IPS-20b (cell line): ENCODE results near the gene TPH2.

ENCODE experiments used
- H3K27ac ChIP-seq: one replicate; pipeline ENCODE4 v1.5.1; 2013; ENCODE audit warnings: low read length
- H3K27me3 ChIP-seq: 2 replicates; pipeline ENCODE4 v1.6.1; 2013; ENCODE audit warnings: mild to moderate bottlenecking, low read length, inconsistent platforms; ENCODE audit not compliant: insufficient read depth
- H3K36me3 ChIP-seq: 2 replicates; pipeline ENCODE4 v1.6.1; 2013; ENCODE audit warnings: low read depth, mild to moderate bottlenecking, inconsistent platforms, low read length, moderate library complexity; ENCODE audit not compliant: insufficient read depth
- H3K4me1 ChIP-seq: 2 replicates; pipeline ENCODE4 v1.6.1; 2013; ENCODE audit warnings: mild to moderate bottlenecking, control low read depth, inconsistent platforms, low read length, moderate library complexity; ENCODE audit not compliant: insufficient read depth
- H3K4me3 ChIP-seq: 2 replicates; pipeline ENCODE4 v1.5.1; 2013; ENCODE audit warnings: mild to moderate bottlenecking, low read length, inconsistent platforms
- H3K9ac ChIP-seq: 2 replicates; pipeline ENCODE4 v1.6.1; 2013; ENCODE audit warnings: low read depth, mild to moderate bottlenecking, inconsistent platforms, low read length, moderate library complexity
- H3K9me3 ChIP-seq: 2 replicates; pipeline ENCODE4 v1.6.1; 2013; ENCODE audit warnings: mild to moderate bottlenecking, low read depth, low read length, inconsistent platforms; ENCODE audit not compliant: insufficient read depth

Gene TPH2

GRCh38 chr12:72011374-72011773 lies 72.7 kb downstream of the TPH2 start:
- peaks cover 7% of the 10 kb centered on the region; the same call in 1 of the 2 replicates for H3K4me1 ChIP-seq
- H3K27me3 ChIP-seq: no peaks in the 10 kb centered on the region
- no peak overlapping the region for H3K9ac ChIP-seq

GRCh38 chr12:72012874-72013273 lies 74.2 kb downstream of the TPH2 start:
- Histone ChIP-seq H3K9ac (no peak overlapping the region), H3K27me3 (no peaks in the 10 kb centered on the region), H3K36me3 (no peaks in the 10 kb centered on the region), H3K4me3 (no peak overlapping the region), H3K9me3 (no peaks in the 10 kb centered on the region), H3K27ac (no peak overlapping the region), H3K4me1 (no peaks in the 10 kb centered on the region)

More at GRCh38 chr12:72011374-72011773, 72.7 kb downstream of the TPH2 start:
- no peaks in the 10 kb centered on the region for H3K9me3 ChIP-seq
- no peaks in the 10 kb centered on the region for H3K36me3 ChIP-seq
- H3K4me3 ChIP-seq: no peak overlapping the region
- no peak overlapping the region for H3K27ac ChIP-seq

GRCh38 chr12:72015895-72016294 lies 77.2 kb downstream of the TPH2 start:
- no peak overlapping the region for H3K27ac ChIP-seq
- no peaks in the 10 kb centered on the region for H3K36me3 ChIP-seq
- no peak overlapping the region for H3K4me3 ChIP-seq
- H3K4me1 ChIP-seq: no peaks in the 10 kb centered on the region
- no peaks in the 10 kb centered on the region for H3K27me3 ChIP-seq
- H3K9ac ChIP-seq: no peak overlapping the region
- H3K9me3 ChIP-seq: no peaks in the 10 kb centered on the region

GRCh38 chr12:72017054-72017651 lies 78.5 kb downstream of the TPH2 start:
- no peak overlapping the region for H3K4me3 ChIP-seq
- no peak overlapping the region for H3K9ac ChIP-seq
- no peaks in the 10 kb centered on the region for H3K4me1 ChIP-seq
- no peaks in the 10 kb centered on the region for H3K27me3 ChIP-seq
- H3K36me3 ChIP-seq: no peaks in the 10 kb centered on the region
- no peak overlapping the region for H3K27ac ChIP-seq
- H3K9me3 ChIP-seq: no peaks in the 10 kb centered on the region

- no peaks in the 10 kb centered on the region for H3K4me1 ChIP-seq
- no peaks in the 10 kb centered on the region for H3K27me3 ChIP-seq
- H3K9me3 ChIP-seq: no peaks in the 10 kb centered on the region
- H3K27ac ChIP-seq: no peak overlapping the region
- no peak overlapping the region for H3K9ac ChIP-seq
- H3K4me3 ChIP-seq: no peak overlapping the region
- H3K36me3 ChIP-seq: no peaks in the 10 kb centered on the region
These were observed 79.4 kb downstream of the TPH2 start for GRCh38 chr12:72018036-72018435.

GRCh38 chr12:72024613-72025012 lies 86.0 kb downstream of the TPH2 start:
- H3K9ac ChIP-seq: no peak overlapping the region

GRCh38 chr12:72025524-72025923 lies 86.9 kb downstream of the TPH2 start:
- H3K9me3 ChIP-seq: no peaks in the 10 kb centered on the region

More at GRCh38 chr12:72024613-72025012, 86.0 kb downstream of the TPH2 start:
- no peak overlapping the region for H3K27ac ChIP-seq
- H3K27me3 ChIP-seq: no peaks in the 10 kb centered on the region
- H3K9me3 ChIP-seq: no peaks in the 10 kb centered on the region
- H3K4me3 ChIP-seq: no peak overlapping the region
- H3K4me1 ChIP-seq: no peaks in the 10 kb centered on the region
- H3K36me3 ChIP-seq: no peaks in the 10 kb centered on the region

GRCh38 chr12:72028966-72029365 lies 90.3 kb downstream of the TPH2 start:
- Histone ChIP-seq H3K36me3 (no peaks in the 10 kb centered on the region), H3K4me3 (no peak overlapping the region), H3K27ac (no peak overlapping the region), H3K9ac (no peak overlapping the region), H3K4me1 (no peaks in the 10 kb centered on the region), H3K9me3 (no peaks in the 10 kb centered on the region), H3K27me3 (no peaks in the 10 kb centered on the region)

More at GRCh38 chr12:72025524-72025923, 86.9 kb downstream of the TPH2 start:
- H3K4me1 ChIP-seq: no peaks in the 10 kb centered on the region
- no peak overlapping the region for H3K4me3 ChIP-seq
- no peaks in the 10 kb centered on the region for H3K27me3 ChIP-seq
- H3K27ac ChIP-seq: no peak overlapping the region
- H3K36me3 ChIP-seq: no peaks in the 10 kb centered on the region
- no peak overlapping the region for H3K9ac ChIP-seq

- Histone ChIP-seq H3K9ac (no peak overlapping the region), H3K27ac (no peak overlapping the region), H3K4me1 (no peaks in the 10 kb centered on the region), H3K36me3 (no peaks in the 10 kb centered on the region), H3K4me3 (no peak overlapping the region), H3K27me3 (no peaks in the 10 kb centered on the region), H3K9me3 (no peaks in the 10 kb centered on the region)
These were observed 91.6 kb downstream of the TPH2 start for GRCh38 chr12:72030277-72030676.

- H3K36me3 ChIP-seq: no peaks in the 10 kb centered on the region
- H3K4me3 ChIP-seq: no peak overlapping the region
- no peak overlapping the region for H3K27ac ChIP-seq
- no peaks in the 10 kb centered on the region for H3K9me3 ChIP-seq
- H3K9ac ChIP-seq: no peak overlapping the region
- no peaks in the 10 kb centered on the region for H3K27me3 ChIP-seq
- H3K4me1 ChIP-seq: no peaks in the 10 kb centered on the region
These were observed 92.4 kb downstream of the TPH2 start for GRCh38 chr12:72031066-72031465.

GRCh38 chr12:72033991-72034390 lies 95.3 kb downstream of the TPH2 start:
- Histone ChIP-seq H3K27ac (no peak overlapping the region), H3K9me3 (peaks cover under 1% of the 10 kb centered on the region; the same call in 1 of the 2 replicates), H3K27me3 (no peaks in the 10 kb centered on the region), H3K4me3 (no peak overlapping the region), H3K9ac (no peak overlapping the region), H3K36me3 (no peaks in the 10 kb centered on the region), H3K4me1 (peaks cover 6% of the 10 kb centered on the region; the same call in 1 of the 2 replicates)

GRCh38 chr12:72035625-72036024 lies 97.0 kb downstream of the TPH2 start:
- Histone ChIP-seq H3K4me3 (no peak overlapping the region), H3K27ac (no peak overlapping the region), H3K27me3 (no peaks in the 10 kb centered on the region), H3K36me3 (no peaks in the 10 kb centered on the region), H3K9me3 (peaks cover 7% of the 10 kb centered on the region; the same call in 1 of the 2 replicates), H3K4me1 (peaks cover 6% of the 10 kb centered on the region; the same call in 1 of the 2 replicates), H3K9ac (no peak overlapping the region)
